Trophoblast cell (in vitro differentiated cells and primary cell): ENCODE measurements around the gene RARS1.

Experiments
- DNase-seq, 2 donors: peaks; one replicate each; pipeline ENCODE4 v3.0.0-alpha.2; 2016
- H2AFZ ChIP-seq: 2 replicates; pipeline ENCODE4 v1.6.1; 2013; ENCODE audit warnings: low read length, moderate library complexity, mild to moderate bottlenecking; ENCODE audit not compliant: insufficient read depth, poor library complexity
- H2AK5ac ChIP-seq: 2 replicates; pipeline ENCODE4 v1.6.1; 2013; ENCODE audit warnings: mild to moderate bottlenecking, low read length
- H2BK120ac ChIP-seq: 2 replicates; pipeline ENCODE4 v1.6.1; 2013; ENCODE audit warnings: low read length, mild to moderate bottlenecking, moderate library complexity; ENCODE audit not compliant: insufficient read depth, poor library complexity
- H2BK12ac ChIP-seq: 2 replicates; pipeline ENCODE4 v1.6.1; 2013; ENCODE audit warnings: mild to moderate bottlenecking, low read length, moderate library complexity
- H2BK5ac ChIP-seq: 2 replicates; pipeline ENCODE4 v1.6.1; 2013; ENCODE audit warnings: low read length, low read depth, moderate library complexity, mild to moderate bottlenecking; ENCODE audit not compliant: poor library complexity
- H3K14ac ChIP-seq: 2 replicates; pipeline ENCODE4 v1.6.1; 2013; ENCODE audit warnings: mild to moderate bottlenecking, low read length
- H3K18ac ChIP-seq: 2 replicates; pipeline ENCODE4 v1.6.1; 2013; ENCODE audit warnings: mild to moderate bottlenecking, low read length
- H3K23ac ChIP-seq: 2 replicates; pipeline ENCODE4 v1.6.1; 2013; ENCODE audit warnings: low read length
- H3K27ac ChIP-seq: 2 replicates; pipeline ENCODE4 v1.5.1; 2013; ENCODE audit warnings: low read depth, mild to moderate bottlenecking, inconsistent platforms, low read length, moderate library complexity
- H3K27me3 ChIP-seq: 2 replicates; pipeline ENCODE4 v1.6.1; 2013; ENCODE audit warnings: inconsistent platforms, mild to moderate bottlenecking, low read length, moderate library complexity; ENCODE audit not compliant: insufficient read depth
- H3K36me3 ChIP-seq, 2 experiments: 1 replicate in 1 of 2; 2 replicates in 1 of 2; pipeline ENCODE4 v1.6.1; 2013; ENCODE audit warnings: low read length in 2 of 2, mild to moderate bottlenecking in 2 of 2, moderate library complexity in 1 of 2; ENCODE audit not compliant: insufficient read depth in 2 of 2, control insufficient read depth in 1 of 2
- H3K4ac ChIP-seq: 2 replicates; pipeline ENCODE4 v1.6.1; 2013; ENCODE audit warnings: low read depth, mild to moderate bottlenecking, low read length, moderate library complexity
- H3K4me1 ChIP-seq, 2 experiments: 1 replicate in 1 of 2; 2 replicates in 1 of 2; pipeline ENCODE4 v1.6.1; 2013; ENCODE audit warnings: low read length in 2 of 2, mild to moderate bottlenecking in 2 of 2, moderate library complexity in 1 of 2; ENCODE audit not compliant: insufficient read depth in 2 of 2, control insufficient read depth in 1 of 2
- H3K4me2 ChIP-seq: 2 replicates; pipeline ENCODE4 v1.6.1; 2013; ENCODE audit warnings: inconsistent platforms, mild to moderate bottlenecking, low read length, moderate library complexity
- H3K4me3 ChIP-seq: 2 replicates; pipeline ENCODE4 v1.5.1; 2013; ENCODE audit warnings: mild to moderate bottlenecking, low read depth, low read length, inconsistent platforms
- H3K79me1 ChIP-seq: one replicate; pipeline ENCODE4 v1.6.1; 2013; ENCODE audit warnings: low read length
- H3K79me2 ChIP-seq: 2 replicates; pipeline ENCODE4 v1.6.1; 2013; ENCODE audit warnings: low read length, mild to moderate bottlenecking; ENCODE audit not compliant: control insufficient read depth, insufficient read depth, poor library complexity
- H3K9ac ChIP-seq: 2 replicates; pipeline ENCODE4 v1.6.1; 2013; ENCODE audit warnings: mild to moderate bottlenecking, low read length
- H3K9me3 ChIP-seq: 2 replicates; pipeline ENCODE4 v1.6.1; 2013; ENCODE audit warnings: low read depth, mild to moderate bottlenecking, control low read depth, inconsistent platforms, low read length; ENCODE audit not compliant: insufficient read depth
- H4K12ac ChIP-seq: 2 replicates; pipeline ENCODE4 v1.6.1; 2013; ENCODE audit warnings: low read depth, mild to moderate bottlenecking, low read length, moderate library complexity
- H4K8ac ChIP-seq: 2 replicates; pipeline ENCODE4 v1.6.1; 2013; ENCODE audit warnings: low read depth, mild to moderate bottlenecking, low read length, moderate library complexity
- H4K91ac ChIP-seq: one replicate; pipeline ENCODE4 v1.6.1; 2013; ENCODE audit warnings: low read depth, mild to moderate bottlenecking, low read length, moderate library complexity
- WGBS: extraction: QIAGEN DNeasy Blood & Tissue Kit; methylation state at CpG from one replicate; pipeline ENCODE4 v1.1.7; 2013; ENCODE audit warnings: missing lambda C conversion rate; ENCODE audit not compliant: insufficient read length, insufficient coverage; ENCODE audit errors: extremely low coverage; 5-methylcytosine and 5-hydroxymethylcytosine counted together

RARS1 gene

DNA sequence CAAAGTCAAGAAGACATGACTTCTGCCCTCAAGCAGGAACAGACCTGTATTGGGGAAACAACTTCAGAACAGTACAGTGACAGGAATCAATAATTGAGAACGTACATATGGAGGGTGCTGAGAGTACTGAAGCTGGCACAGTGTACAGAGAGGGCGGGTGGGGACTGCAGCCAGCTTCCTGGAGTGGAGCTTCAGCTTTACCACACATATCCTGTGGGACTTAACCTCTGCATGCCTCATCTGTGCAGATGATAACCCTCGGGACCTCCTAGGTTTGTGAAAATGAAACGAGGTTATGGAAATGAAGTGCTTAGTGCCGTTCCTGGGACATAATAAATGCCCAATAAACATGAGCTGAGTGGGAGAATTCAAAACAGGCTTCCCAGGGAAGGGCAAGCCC, 22.1 kb upstream of the RARS1 start:
- no peaks in the 10 kb centered on the region for H3K4me1 ChIP-seq
- no peak overlapping the region for H2AFZ ChIP-seq
- H2BK120ac ChIP-seq: no peak overlapping the region
- DNase-seq: no peak
- peaks cover 37 to 46% of the 10 kb centered on the region in 2 experiments for H3K36me3 ChIP-seq
- no peak overlapping the region for H3K14ac ChIP-seq
- H3K4me3 ChIP-seq: no peak overlapping the region
- H4K12ac ChIP-seq: no peak overlapping the region
- H4K91ac ChIP-seq: no peak overlapping the region
- no CpG with 5 or more reads among the region's 5 CpGs for WGBS
- no peaks in the 10 kb centered on the region for H3K79me2 ChIP-seq
- no peak overlapping the region for H3K27ac ChIP-seq
- H3K4me2 ChIP-seq: no peak overlapping the region
- no peak overlapping the region for H3K4ac ChIP-seq
- H2BK5ac ChIP-seq: no peak overlapping the region
- H4K8ac ChIP-seq: no peak overlapping the region
- no peaks in the 10 kb centered on the region for H3K9me3 ChIP-seq
- H3K27me3 ChIP-seq: no peaks in the 10 kb centered on the region
- H3K79me1 ChIP-seq: no peaks in the 10 kb centered on the region
- H3K23ac ChIP-seq: no peak overlapping the region
- no peak overlapping the region for H2AK5ac ChIP-seq
- H3K9ac ChIP-seq: no peak overlapping the region
- H2BK12ac ChIP-seq: no peak overlapping the region
- no peak overlapping the region for H3K18ac ChIP-seq

- no peak overlapping the region for H3K4me3 ChIP-seq
- H3K27me3 ChIP-seq: no peaks in the 10 kb centered on the region
- no peak overlapping the region for H2BK120ac ChIP-seq
- H3K4ac ChIP-seq: no peak overlapping the region
- no peaks in the 10 kb centered on the region for H3K79me1 ChIP-seq
- H3K27ac ChIP-seq: no peak overlapping the region
- H4K12ac ChIP-seq: no peak overlapping the region
- H2AFZ ChIP-seq: no peak overlapping the region
- H3K9ac ChIP-seq: no peak overlapping the region
- WGBS: no CpG with 5 or more reads among the region's 20 CpGs
- no peaks in the 10 kb centered on the region for H3K9me3 ChIP-seq
- H3K79me2 ChIP-seq: no peaks in the 10 kb centered on the region
- no peak overlapping the region for H3K18ac ChIP-seq
- H2BK12ac ChIP-seq: no peak overlapping the region
- no peak overlapping the region for H4K8ac ChIP-seq
- no peak overlapping the region for H4K91ac ChIP-seq
- peaks cover 35 to 46% of the 10 kb centered on the region in 2 experiments for H3K36me3 ChIP-seq
- no peak overlapping the region for H2BK5ac ChIP-seq
- DNase-seq: no peak
- no peaks in the 10 kb centered on the region for H3K4me1 ChIP-seq
- H3K4me2 ChIP-seq: no peak overlapping the region
- no peak overlapping the region for H3K14ac ChIP-seq
- H2AK5ac ChIP-seq: no peak overlapping the region
- H3K23ac ChIP-seq: no peak overlapping the region
These were observed 21.6 kb upstream of the RARS1 start for GRCh38 chr5:168464641-168465040.

DNA sequence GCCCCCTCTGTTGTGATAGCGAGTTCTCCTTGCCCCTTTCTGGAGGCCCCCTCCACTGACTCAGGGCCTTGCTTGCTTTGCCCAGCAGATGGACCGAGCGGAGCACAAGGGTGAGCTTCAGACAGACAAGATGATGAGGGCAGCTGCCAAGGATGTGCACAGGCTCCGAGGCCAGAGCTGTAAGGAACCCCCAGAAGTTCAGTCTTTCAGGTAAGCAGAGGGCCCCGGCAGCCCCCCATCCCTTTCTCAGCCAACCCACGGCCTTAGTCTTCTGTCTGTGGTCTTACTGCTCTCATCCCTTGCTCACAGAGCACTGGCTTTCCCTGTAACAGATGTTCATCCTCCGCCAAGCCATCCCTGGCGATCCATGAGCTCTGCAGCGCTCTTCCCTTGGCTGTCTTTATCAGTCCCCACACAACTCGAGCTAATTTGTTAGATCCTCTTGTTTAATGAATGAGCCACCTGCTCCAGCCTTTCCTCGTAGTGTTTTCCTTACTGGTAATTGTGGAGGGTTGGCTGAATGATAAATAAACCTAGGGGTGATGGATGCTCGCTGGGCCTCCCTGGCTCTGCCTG, 18.4 kb upstream of the RARS1 start:
- Histone ChIP-seq H3K79me1 (peaks cover 2% of the 10 kb centered on the region), H4K12ac (no peak overlapping the region), H3K9me3 (no peaks in the 10 kb centered on the region), H2AFZ (no peak overlapping the region), H3K27ac (no peak overlapping the region), H2BK12ac (no peak overlapping the region), H2BK120ac (no peak overlapping the region), H3K27me3 (no peaks in the 10 kb centered on the region), H2AK5ac (no peak overlapping the region), H3K23ac (no peak overlapping the region), H3K4ac (no peak overlapping the region), H3K4me1 (peaks cover 6 to 11% of the 10 kb centered on the region in 2 experiments), H3K9ac (no peak overlapping the region), H3K14ac (no peak overlapping the region), H4K91ac (no peak overlapping the region), H3K18ac (no peak overlapping the region), H3K4me3 (no peak overlapping the region), H4K8ac (no peak overlapping the region), H3K4me2 (no peak overlapping the region), H3K36me3 (peaks cover 25 to 37% of the 10 kb centered on the region in 2 experiments), H2BK5ac (no peak overlapping the region), H3K79me2 (no peaks in the 10 kb centered on the region)
- no CpG with 5 or more reads among the region's 12 CpGs for WGBS
- no peak for DNase-seq

- H4K8ac ChIP-seq: no peak overlapping the region
- H3K4me3 ChIP-seq: no peak overlapping the region
- no peak overlapping the region for H2BK12ac ChIP-seq
- no peak overlapping the region for H2BK5ac ChIP-seq
- H3K4me2 ChIP-seq: no peak overlapping the region
- no peak overlapping the region for H3K9ac ChIP-seq
- DNase-seq: no peak
- H3K9me3 ChIP-seq: no peaks in the 10 kb centered on the region
- H3K23ac ChIP-seq: no peak overlapping the region
- WGBS: no CpG with 5 or more reads among the region's 8 CpGs
- H2BK120ac ChIP-seq: no peak overlapping the region
- no peaks in the 10 kb centered on the region for H3K27me3 ChIP-seq
- no peak overlapping the region for H4K91ac ChIP-seq
- H3K4ac ChIP-seq: no peak overlapping the region
- H4K12ac ChIP-seq: no peak overlapping the region
- no peak overlapping the region for H3K14ac ChIP-seq
- no peaks in the 10 kb centered on the region for H3K79me2 ChIP-seq
- H3K18ac ChIP-seq: no peak overlapping the region
- H3K27ac ChIP-seq: no peak overlapping the region
- no peak overlapping the region for H2AK5ac ChIP-seq
- H3K4me1 ChIP-seq: peaks cover 6 to 14% of the 10 kb centered on the region in 2 experiments
- H2AFZ ChIP-seq: no peak overlapping the region
- peaks cover 25 to 37% of the 10 kb centered on the region in 2 experiments for H3K36me3 ChIP-seq
- H3K79me1 ChIP-seq: peaks cover 2% of the 10 kb centered on the region
These were observed 17.4 kb upstream of the RARS1 start for GRCh38 chr5:168468836-168469235.
